GM19395 (cell line): ENCODE results near the gene KCNN1.
"Not testable (repeated sequence)": the region's sequence is repeated elsewhere in the genome, so short reads cannot be mapped to it uniquely, and the experiment has no call there.

ENCODE experiments used
- ATAC-seq: cut with Tn5 transposase; IDR thresholded peaks from one replicate; pipeline ENCODE4 v1.9.1; 2021; ENCODE audit warnings: mild to moderate bottlenecking, moderate library complexity; ENCODE audit not compliant: unreplicated experiment

The KCNN1 gene

GRCh38 chr19:18020212-18021085 lies 53.5 kb downstream of the KCNN1 start:
- ATAC-seq, result no peak

DNA sequence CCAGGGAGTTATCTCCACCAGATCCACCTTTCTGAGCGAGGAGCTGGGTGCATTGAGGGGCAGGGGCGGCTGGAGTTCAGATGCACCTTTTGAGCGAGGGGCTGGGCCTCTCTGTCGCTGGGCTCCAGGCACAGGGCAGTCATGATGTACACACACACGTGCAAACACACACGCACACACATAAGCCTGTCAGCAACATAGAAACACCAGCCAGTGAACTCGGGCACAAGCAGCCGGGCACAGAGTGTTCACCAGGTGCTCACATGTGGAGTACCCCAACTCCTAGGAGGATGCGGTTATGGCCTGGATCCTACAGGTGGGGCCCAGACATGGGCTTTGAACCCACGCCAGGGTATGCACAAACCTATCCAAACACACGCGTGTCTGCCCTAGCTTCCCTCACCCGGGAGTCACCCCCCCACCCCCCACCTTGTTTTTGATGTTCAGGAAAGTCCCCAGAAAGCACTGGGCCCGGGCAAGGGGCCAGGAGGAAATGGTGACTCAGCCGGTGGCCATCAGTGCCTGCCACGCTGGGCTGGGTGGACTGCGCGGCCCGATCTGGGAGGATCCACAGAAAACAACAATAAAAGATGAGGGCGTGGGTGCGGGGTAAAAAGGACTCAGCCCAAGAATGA lies 54.3 kb downstream of the KCNN1 start:
- no peak for ATAC-seq

GRCh38 chr19:18023622-18024251 lies 56.8 kb downstream of the KCNN1 start:
- ATAC-seq, result no peak

DNA sequence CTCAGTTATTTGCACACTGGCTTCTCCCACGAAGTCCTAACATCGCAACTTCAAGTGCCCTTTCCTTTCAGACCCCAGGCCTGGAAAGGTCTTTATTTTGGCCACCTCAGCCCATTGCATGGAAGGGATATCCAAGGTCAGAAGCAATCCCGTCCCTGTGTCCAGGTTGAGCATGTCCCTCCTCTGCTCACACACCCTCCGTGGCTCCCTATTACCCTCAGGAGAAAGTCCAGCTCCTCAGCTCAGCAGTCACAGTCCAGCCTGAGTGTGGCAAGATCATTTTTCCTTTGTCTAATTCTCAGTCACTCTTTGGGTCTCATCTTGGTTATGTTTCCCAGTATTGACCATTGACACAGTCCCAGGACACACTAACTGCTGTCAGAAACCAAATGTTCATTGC lies 60.2 kb downstream of the KCNN1 start:
- ATAC-seq, result no peak

GRCh38 chr19:18029617-18030338 lies 62.9 kb downstream of the KCNN1 start:
- ATAC-seq, result no peak

DNA sequence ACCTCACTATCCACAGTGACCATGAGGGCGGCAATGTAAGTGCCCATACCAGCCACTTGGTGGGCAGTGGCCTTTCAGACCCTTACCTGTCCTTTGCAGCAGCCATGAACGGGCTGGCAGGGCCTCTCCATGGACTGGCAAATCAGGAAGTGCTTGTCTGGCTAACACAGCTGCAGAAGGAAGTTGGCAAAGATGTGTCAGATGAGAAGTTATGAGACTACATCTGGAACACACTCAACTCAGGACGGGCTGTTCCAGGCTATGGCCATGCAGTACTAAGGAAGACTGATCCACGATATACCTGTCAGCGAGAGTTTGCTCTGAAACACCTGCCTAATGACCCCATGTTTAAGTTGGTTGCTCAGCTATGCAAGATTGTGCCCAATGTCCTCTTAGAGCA lies 64.5 kb downstream of the KCNN1 start:
- not testable (repeated sequence) for ATAC-seq

DNA sequence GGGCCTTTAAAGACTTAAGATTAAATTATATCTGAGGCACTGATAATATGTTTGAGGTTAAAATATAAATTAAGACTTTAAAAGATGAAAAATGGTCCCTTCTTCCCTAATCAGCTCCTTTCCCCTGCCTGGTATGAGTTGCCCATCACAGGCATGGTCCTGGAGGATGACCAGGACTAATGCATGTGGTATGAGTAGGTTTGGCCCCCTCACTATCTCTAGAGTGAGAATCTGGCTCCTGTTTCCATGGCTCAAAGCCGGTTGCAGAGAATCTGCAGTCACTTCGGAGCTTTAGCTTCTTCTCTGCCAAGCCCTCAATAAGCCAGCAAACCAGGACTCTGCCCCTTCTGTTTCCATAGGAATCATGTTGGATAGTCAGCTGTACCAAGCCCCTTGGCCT lies 65.2 kb downstream of the KCNN1 start:
- ATAC-seq, result not testable (repeated sequence)

GRCh38 chr19:18041054-18041453 lies 74.1 kb downstream of the KCNN1 start:
- ATAC-seq, result no peak

GRCh38 chr19:18043676-18044075 lies 76.8 kb downstream of the KCNN1 start:
- no peak for ATAC-seq

DNA sequence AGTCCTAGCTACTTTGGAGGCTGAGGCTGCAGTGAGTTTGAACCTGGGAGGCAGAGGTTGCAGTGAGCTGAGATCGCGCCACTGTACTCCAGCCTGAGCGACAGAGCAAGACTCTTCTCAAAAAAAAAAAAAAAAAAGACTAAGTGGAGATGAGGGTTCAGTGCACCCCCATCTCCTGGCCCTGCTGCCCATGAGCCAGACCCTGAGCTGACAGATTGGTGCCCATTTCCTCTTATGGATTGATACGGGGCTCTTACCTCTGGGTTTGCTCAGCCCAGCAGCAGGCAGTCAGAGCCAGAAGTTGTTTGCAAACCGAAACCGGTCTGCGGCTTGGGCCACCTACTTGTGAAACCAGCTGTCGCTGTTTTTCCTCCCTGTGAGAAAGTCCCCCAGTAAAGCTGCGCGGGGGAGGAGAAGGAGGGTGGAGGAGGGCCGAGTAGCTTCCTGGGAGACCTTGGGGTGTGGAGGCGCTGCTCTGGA lies 78.0 kb downstream of the KCNN1 start:
- ATAC-seq, result peak; percentile 79

DNA sequence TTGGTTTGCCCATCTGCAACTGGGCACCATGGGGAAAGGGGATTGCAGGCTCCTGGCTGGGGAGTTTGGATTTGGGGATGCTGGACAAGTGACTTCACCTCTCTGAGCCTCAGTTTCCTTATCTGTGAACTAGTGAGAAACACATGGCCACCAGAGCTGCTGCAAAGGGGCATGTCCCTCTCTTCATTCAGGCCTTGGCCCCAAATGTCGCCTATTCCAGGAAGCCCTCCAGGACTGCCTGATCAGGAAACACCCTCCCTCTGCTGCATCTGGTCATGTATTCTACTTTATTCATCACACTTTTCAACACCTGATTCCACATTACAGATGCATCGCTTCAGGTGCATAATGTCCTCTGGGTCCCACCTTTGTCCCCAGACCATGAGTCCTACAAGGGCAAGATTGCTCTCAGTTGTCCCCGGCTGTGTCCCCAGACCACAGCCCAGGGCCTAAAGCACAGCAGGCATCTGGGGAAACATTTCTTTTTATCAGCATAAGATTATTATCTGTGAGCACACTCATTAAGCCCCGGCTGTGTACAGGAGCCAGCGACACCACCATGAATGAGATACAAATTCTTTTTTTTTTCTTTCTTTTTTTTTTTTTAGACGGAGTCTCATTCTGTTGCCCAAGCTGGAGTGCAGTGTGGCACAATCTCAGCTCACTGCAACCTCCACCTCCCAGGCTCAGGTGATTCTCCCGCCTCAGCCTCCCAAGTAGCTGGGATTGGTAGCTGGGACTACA lies 78.6 kb downstream of the KCNN1 start:
- ATAC-seq, result no peak

GRCh38 chr19:18046059-18046718 lies 79.3 kb downstream of the KCNN1 start:
- ATAC-seq, result no peak

- no peak for ATAC-seq
These were observed 82.5 kb downstream of the KCNN1 start for GRCh38 chr19:18049385-18049784.
